HUES48 (cell line): ENCODE data around the gene PHOX2B.
"Not testable (repeated sequence)": the region's sequence is repeated elsewhere in the genome, so short reads cannot be mapped to it uniquely, and the experiment has no call there.

Source experiments
- H3K27ac ChIP-seq: one replicate; pipeline ENCODE4 v1.7.0; 2013; ENCODE audit warnings: low read depth, low read length, inconsistent platforms
- H3K27me3 ChIP-seq: 2 replicates; pipeline ENCODE4 v1.6.1; 2013; ENCODE audit warnings: mild to moderate bottlenecking, low read length; ENCODE audit not compliant: control insufficient read depth, insufficient read depth
- H3K36me3 ChIP-seq: 2 replicates; pipeline ENCODE4 v1.6.1; 2013; ENCODE audit warnings: low read length; ENCODE audit not compliant: control insufficient read depth, insufficient read depth
- H3K4me1 ChIP-seq: 2 replicates; pipeline ENCODE4 v1.6.1; 2013; ENCODE audit warnings: mild to moderate bottlenecking, low read length; ENCODE audit not compliant: control insufficient read depth, insufficient read depth
- H3K4me3 ChIP-seq: 2 replicates; pipeline ENCODE4 v1.5.1; 2013; ENCODE audit warnings: mild to moderate bottlenecking, low read depth, low read length
- H3K9ac ChIP-seq: 2 replicates; pipeline ENCODE4 v1.6.1; 2013; ENCODE audit warnings: mild to moderate bottlenecking, low read depth, low read length, moderate library complexity
- H3K9me3 ChIP-seq: 2 replicates; pipeline ENCODE4 v1.6.1; 2013; ENCODE audit warnings: low read length; ENCODE audit not compliant: control insufficient read depth, insufficient read depth

Gene PHOX2B

DNA sequence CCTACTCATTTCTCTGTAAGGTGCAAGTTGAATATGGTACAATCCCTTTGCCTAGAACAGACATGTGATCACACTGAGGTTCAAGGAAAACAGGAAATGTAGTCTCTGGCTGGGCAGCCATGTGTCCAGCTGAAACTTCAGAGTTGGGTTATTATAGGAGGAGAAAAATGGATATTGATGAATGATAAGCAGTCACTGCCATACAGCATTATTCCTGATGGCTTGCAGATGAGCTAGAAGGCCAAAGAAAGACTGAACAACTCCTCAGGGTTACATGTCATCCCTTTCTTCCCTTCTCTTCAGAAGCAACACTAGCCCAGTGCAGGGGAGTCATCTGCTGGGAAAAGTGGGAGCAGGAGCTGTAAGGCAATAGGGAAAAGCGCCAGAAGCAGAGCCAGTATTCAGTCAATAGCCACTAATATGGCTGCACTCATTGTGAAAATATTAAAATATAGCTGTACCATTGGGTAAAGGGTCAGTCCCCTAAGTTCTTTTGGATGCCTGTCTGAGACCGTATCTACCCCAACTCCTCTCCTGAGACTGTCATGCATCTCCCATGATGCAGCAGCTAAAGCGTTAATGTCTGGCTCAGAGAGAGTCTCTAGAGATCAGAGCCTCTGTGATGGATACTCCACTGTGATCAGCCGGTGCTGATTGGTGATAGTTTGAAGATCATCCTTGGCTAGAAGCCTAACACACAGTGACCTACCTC is 20.5 kb downstream of the PHOX2B start:
- Histone ChIP-seq H3K36me3 (no peaks in the 10 kb centered on the region), H3K27ac (no peak overlapping the region), H3K9ac (no peak overlapping the region), H3K9me3 (no peaks in the 10 kb centered on the region), H3K27me3 (peaks cover 35% of the 10 kb centered on the region), H3K4me3 (no peak overlapping the region), H3K4me1 (no peaks in the 10 kb centered on the region)

DNA sequence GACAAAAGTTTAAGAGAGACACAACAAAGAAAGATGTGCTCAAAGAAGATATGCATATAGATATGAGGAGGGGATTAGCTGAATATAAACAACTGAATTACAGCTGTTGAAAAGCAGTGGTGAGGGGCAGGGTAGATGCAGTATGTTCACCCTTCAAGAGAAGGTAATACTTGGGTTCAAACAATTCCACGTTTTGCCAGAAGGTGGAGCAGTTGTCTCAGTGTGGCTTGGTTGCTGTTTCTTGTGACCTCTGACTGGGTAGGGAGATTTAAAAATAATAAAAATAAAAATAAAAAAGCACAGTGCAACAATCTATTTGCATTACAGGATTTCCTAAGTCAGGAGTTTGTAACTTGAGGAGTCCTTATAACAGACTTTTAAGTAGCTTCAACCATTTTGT is 23.3 kb downstream of the PHOX2B start:
- H3K9me3 ChIP-seq: no peaks in the 10 kb centered on the region
- H3K27me3 ChIP-seq: peaks cover 21% of the 10 kb centered on the region
- H3K27ac ChIP-seq: no peak overlapping the region
- H3K9ac ChIP-seq: no peak overlapping the region
- H3K4me3 ChIP-seq: no peak overlapping the region
- H3K36me3 ChIP-seq: no peaks in the 10 kb centered on the region
- H3K4me1 ChIP-seq: no peaks in the 10 kb centered on the region

DNA sequence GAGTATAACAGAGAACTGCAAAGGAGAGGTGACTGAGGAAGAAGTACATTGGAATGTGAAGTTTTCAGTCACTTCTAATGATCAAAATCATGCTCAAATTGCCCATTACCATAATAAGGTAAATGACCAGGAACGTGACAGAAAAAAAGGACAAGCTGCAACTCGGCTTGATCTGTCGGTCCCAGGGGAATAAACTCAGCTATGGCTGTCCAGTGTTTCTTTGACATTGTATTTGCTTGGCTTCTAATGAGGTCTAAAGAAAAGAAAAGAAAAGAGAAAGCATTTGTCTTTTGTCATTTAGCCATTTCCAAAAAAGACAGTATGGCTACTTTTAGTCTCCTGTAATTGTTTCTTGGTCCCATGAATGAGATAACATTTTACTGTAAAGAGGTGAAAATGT is 25.2 kb downstream of the PHOX2B start:
- H3K27me3 ChIP-seq: peaks cover 13% of the 10 kb centered on the region
- no peaks in the 10 kb centered on the region for H3K9me3 ChIP-seq
- H3K4me1 ChIP-seq: no peaks in the 10 kb centered on the region
- no peaks in the 10 kb centered on the region for H3K36me3 ChIP-seq
- H3K4me3 ChIP-seq: no peak overlapping the region
- no peak overlapping the region for H3K9ac ChIP-seq
- H3K27ac ChIP-seq: no peak overlapping the region

DNA sequence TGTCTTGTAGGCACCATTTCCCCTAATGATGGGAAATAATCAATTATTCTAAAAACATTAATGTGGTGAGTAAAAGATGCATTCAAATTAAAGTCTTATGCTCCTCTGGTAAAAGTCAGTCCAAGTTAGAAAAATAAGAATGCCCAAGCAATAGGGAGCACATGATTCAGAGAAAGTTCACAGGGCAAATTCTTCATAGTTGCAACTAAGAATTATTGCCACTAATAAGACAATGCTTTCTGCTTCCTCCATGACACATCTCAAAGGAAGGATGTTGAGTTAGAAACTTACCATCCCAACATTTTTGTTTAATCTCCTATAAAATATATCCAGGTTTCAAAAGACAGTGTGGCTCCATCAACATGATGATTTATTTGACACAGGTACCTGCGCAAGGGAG is 26.3 kb downstream of the PHOX2B start:
- Histone ChIP-seq H3K9me3 (no peaks in the 10 kb centered on the region), H3K36me3 (no peaks in the 10 kb centered on the region), H3K27me3 (0 out of 2 replicates have a peak, but pooled peaks cover 4% of the 10 kb centered on the region), H3K4me3 (no peak overlapping the region), H3K4me1 (no peaks in the 10 kb centered on the region), H3K9ac (no peak overlapping the region), H3K27ac (no peak overlapping the region)

DNA sequence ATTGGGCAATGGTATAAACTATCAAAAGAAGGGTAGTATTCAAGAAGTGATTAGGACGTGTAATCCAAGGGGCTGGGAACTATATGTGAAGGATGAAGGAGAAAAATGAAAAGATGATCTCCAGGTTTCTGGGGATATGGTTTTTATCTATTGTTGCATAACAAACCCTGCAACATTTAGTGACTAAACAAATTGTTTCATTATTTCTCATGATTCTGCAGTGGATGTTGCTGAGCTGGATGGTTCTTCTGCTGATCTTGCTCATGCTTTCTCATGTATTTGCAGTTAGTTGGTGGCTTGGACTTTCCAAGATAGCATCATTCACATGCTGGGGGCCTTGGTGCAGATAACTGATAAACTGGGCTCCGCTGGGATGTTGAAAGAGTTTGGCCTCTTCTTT is 29.1 kb downstream of the PHOX2B start:
- H3K4me3 ChIP-seq: no peak overlapping the region
- no peaks in the 10 kb centered on the region for H3K9me3 ChIP-seq
- no peaks in the 10 kb centered on the region for H3K27me3 ChIP-seq
- no peak overlapping the region for H3K9ac ChIP-seq
- no peak overlapping the region for H3K27ac ChIP-seq
- no peaks in the 10 kb centered on the region for H3K4me1 ChIP-seq
- no peaks in the 10 kb centered on the region for H3K36me3 ChIP-seq

DNA sequence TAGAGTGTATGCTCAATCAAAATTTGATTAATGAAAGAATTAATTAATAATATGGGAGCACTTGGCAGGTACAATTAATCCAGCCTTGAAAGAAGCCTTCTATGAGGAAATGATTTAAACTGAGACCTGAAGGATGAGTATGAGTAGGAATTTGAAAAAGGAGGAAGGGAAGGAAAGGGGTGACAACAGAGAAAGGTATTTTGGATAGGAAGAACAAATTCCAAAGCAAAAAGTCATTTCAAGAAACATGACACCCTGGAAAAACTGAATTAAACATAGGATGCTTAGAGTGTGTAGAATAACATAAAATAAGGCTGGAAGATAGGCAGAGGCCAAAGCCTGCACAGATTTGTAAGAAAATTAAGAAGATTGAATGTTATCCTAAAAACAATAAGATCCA is 29.6 kb downstream of the PHOX2B start:
- Histone ChIP-seq H3K36me3 (no peaks in the 10 kb centered on the region), H3K9ac (no peak overlapping the region), H3K27ac (no peak overlapping the region), H3K4me3 (no peak overlapping the region), H3K27me3 (no peaks in the 10 kb centered on the region), H3K4me1 (no peaks in the 10 kb centered on the region), H3K9me3 (no peaks in the 10 kb centered on the region)

DNA sequence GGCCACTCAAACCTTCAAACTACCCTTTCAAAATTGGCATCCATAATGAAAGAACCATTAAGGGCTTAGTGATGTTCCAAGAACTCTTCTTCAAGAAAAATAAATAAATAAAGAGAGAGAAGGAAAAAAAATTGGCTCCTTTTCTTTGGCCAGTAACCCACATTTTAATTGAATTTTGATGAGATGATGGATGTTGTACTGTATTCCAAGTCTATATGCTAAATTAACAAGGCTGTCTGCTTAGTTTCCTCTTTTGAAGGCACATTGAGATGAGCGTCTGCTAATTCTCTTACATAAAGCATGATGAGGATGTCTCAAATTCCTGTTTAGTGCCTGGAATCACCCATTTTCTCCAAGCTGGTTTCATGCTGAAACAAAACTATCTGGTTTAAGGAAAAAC is 33.4 kb downstream of the PHOX2B start:
- Histone ChIP-seq H3K9ac (no peak overlapping the region), H3K27ac (no peak overlapping the region), H3K9me3 (no peaks in the 10 kb centered on the region), H3K27me3 (no peaks in the 10 kb centered on the region), H3K36me3 (no peaks in the 10 kb centered on the region), H3K4me3 (no peak overlapping the region), H3K4me1 (no peaks in the 10 kb centered on the region)

DNA sequence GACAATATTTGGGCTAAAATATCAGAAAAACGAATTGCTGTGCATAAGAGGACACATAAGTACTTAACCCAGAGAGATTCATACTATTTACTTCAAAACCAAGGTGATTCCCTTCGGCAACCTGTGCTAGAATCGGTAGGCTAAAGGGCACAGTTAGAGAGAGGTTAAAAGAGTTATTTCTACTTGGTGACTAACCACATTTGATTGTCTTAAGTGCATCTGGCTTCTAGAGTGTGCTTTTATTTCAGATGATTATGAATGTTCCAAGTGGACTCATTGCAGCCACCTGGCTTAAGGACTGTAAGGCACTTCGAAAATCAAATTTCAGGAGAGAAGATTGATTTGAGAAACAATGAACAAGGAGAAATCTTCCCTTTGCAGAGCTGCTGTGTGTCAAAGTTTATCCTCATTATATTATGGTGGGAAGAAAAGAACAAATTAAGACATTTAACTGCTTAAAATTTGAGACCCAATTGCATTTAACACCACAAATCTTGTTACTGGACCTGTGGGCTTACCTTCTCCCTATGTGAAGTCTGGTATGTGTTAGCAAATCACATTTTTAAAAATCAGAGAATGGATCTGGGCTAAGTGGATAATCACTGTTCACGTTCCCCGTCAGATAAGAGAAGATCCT is 34.0 kb downstream of the PHOX2B start:
- no peaks in the 10 kb centered on the region for H3K27me3 ChIP-seq
- no peaks in the 10 kb centered on the region for H3K36me3 ChIP-seq
- no peak overlapping the region for H3K4me3 ChIP-seq
- no peaks in the 10 kb centered on the region for H3K4me1 ChIP-seq
- H3K27ac ChIP-seq: no peak overlapping the region
- H3K9ac ChIP-seq: no peak overlapping the region
- H3K9me3 ChIP-seq: no peaks in the 10 kb centered on the region

DNA sequence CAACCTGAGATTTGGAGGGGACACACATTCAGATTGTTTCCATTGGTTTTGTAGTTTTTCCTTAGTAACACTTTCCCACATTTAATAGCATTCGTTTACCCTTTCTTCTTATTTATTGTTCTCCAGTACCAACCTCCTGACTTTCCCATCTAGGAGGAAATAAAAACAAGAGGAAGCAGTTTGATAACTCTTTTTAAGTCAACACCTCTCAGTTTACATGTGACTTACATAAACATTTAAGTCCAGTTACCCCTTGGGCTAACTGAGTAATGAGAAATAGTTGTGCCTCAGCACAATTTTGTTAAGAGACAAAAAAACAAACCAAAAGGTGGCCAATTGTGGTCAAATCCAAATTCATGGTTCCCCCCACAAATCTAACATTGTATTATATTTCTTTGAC is 34.8 kb downstream of the PHOX2B start:
- Histone ChIP-seq H3K27me3 (no peaks in the 10 kb centered on the region), H3K36me3 (no peaks in the 10 kb centered on the region), H3K27ac (no peak overlapping the region), H3K9me3 (no peaks in the 10 kb centered on the region), H3K9ac (no peak overlapping the region), H3K4me1 (no peaks in the 10 kb centered on the region), H3K4me3 (no peak overlapping the region)

DNA sequence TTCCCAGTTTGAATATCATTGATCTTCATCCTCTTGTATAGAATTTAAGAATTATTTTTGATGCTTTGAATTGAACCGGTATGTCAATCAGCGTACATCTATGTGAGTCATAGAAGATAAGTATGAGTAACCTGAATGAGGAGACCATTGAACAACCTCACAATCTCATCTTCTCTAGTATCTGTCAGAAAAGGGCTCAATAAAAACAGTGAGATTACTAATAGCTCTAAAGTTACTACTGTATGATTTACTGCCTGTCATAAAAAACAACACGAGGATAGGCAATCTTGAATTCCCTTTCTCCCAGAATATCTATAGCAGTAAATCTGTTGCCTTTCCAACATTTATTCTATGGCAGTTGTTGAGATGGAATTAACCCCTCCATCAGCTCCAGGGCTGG is 36.1 kb downstream of the PHOX2B start:
- Histone ChIP-seq H3K4me3 (no peak overlapping the region), H3K36me3 (no peaks in the 10 kb centered on the region), H3K9ac (no peak overlapping the region)

DNA sequence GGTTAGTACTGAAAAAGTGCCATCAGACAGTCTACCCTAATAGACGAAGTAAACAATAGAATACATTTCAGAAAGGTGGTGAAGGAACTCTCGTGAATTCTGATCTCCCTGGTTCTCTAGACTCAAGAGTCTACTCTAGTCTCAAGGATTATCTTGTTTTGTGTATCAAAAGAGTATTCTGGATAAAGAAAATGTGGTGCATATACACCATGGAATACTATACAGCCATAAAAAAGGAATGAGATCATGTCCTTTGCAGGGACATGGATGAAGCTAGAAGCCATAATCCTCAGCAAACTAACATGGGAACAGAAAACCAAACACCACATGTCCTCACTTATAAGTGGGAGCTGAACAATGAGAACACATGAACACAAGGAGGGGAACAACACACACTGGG is 36.9 kb downstream of the PHOX2B start:
- not testable (repeated sequence) for H3K4me3 ChIP-seq, H3K27ac ChIP-seq

More for the DNA sequence above, 36.1 kb downstream of the PHOX2B start:
- no peaks in the 10 kb centered on the region for H3K4me1 ChIP-seq
- H3K9me3 ChIP-seq: no peaks in the 10 kb centered on the region
- H3K27me3 ChIP-seq: no peaks in the 10 kb centered on the region
- H3K27ac ChIP-seq: no peak overlapping the region

More for the DNA sequence above, 36.9 kb downstream of the PHOX2B start:
- H3K9me3 ChIP-seq, H3K36me3 ChIP-seq, H3K9ac ChIP-seq, H3K27me3 ChIP-seq, H3K4me1 ChIP-seq: not testable (repeated sequence)
